PFSK-1 (cell line): ENCODE data around the gene DISC1.

Source experiments
- FOXP2 ChIP-seq: optimal IDR thresholded peaks from 2 replicates; pipeline ENCODE3; 2011; ENCODE audit warnings: borderline replicate concordance, control low read depth, inconsistent platforms; ENCODE audit not compliant: insufficient read depth; ENCODE audit errors: extremely low read length, extremely low read depth
- POLR2AphosphoS5 ChIP-seq: IDR thresholded peaks from 2 replicates; pipeline ENCODE4 v1.6.1; 2012; ENCODE audit warnings: low read depth, mild to moderate bottlenecking, control low read depth, low read length, moderate library complexity
- SIN3A ChIP-seq: IDR thresholded peaks from 2 replicates; pipeline ENCODE4 v1.6.1; 2012; ENCODE audit warnings: mild to moderate bottlenecking, low read length, moderate library complexity, borderline replicate concordance; ENCODE audit not compliant: insufficient read depth
- TAF1 ChIP-seq: IDR thresholded peaks from 2 replicates; pipeline ENCODE4 v1.6.1; 2012; ENCODE audit warnings: low read length, control low read depth, borderline replicate concordance; ENCODE audit not compliant: insufficient read depth
- TF ChIP-seq, protein P1 (sequence below), 2 experiments: IDR thresholded peaks; 2 replicates each; pipeline versions ENCODE4 v1.6.1 to v1.8.0; 2011 to 2012; ENCODE audit warnings: low read depth in 2 of 2, low read length in 2 of 2, control low read depth in 1 of 2, inconsistent platforms in 1 of 2, mild to moderate bottlenecking in 1 of 2, moderate library complexity in 1 of 2; ENCODE audit not compliant: insufficient read depth in 1 of 2

Gene DISC1

DNA sequence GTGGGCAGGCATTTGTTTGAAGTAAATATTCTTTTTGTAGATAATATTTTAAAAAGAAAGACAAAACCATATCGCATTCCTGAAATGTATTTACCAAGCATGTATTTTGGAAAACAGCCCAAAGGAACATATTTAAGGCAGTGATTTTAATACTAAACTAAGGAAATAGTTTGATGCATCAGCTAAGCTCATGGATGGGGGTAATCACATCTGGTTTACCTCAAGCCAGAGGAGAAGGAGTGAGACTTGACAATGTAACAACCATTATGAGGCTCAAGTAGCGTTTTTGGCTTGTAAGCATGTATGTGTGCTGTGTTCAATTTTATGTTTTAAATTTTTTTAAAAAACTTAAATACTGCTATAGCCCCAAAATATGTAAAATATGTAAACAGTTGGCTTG, 390.5 kb downstream of the DISC1 start:
- TF ChIP-seq POLR2AphosphoS5 (no peak), SIN3A (no peak), FOXP2 (no peak), TAF1 (no peak)
- TF ChIP-seq, protein P1, sequence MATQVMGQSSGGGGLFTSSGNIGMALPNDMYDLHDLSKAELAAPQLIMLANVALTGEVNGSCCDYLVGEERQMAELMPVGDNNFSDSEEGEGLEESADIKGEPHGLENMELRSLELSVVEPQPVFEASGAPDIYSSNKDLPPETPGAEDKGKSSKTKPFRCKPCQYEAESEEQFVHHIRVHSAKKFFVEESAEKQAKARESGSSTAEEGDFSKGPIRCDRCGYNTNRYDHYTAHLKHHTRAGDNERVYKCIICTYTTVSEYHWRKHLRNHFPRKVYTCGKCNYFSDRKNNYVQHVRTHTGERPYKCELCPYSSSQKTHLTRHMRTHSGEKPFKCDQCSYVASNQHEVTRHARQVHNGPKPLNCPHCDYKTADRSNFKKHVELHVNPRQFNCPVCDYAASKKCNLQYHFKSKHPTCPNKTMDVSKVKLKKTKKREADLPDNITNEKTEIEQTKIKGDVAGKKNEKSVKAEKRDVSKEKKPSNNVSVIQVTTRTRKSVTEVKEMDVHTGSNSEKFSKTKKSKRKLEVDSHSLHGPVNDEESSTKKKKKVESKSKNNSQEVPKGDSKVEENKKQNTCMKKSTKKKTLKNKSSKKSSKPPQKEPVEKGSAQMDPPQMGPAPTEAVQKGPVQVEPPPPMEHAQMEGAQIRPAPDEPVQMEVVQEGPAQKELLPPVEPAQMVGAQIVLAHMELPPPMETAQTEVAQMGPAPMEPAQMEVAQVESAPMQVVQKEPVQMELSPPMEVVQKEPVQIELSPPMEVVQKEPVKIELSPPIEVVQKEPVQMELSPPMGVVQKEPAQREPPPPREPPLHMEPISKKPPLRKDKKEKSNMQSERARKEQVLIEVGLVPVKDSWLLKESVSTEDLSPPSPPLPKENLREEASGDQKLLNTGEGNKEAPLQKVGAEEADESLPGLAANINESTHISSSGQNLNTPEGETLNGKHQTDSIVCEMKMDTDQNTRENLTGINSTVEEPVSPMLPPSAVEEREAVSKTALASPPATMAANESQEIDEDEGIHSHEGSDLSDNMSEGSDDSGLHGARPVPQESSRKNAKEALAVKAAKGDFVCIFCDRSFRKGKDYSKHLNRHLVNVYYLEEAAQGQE (IDR thresholded peaks at IDR 0.05; ENCODE audit: insufficient read depth in 1 of 2, low read depth in 2 of 2, low read length in 2 of 2), result no peak

DNA sequence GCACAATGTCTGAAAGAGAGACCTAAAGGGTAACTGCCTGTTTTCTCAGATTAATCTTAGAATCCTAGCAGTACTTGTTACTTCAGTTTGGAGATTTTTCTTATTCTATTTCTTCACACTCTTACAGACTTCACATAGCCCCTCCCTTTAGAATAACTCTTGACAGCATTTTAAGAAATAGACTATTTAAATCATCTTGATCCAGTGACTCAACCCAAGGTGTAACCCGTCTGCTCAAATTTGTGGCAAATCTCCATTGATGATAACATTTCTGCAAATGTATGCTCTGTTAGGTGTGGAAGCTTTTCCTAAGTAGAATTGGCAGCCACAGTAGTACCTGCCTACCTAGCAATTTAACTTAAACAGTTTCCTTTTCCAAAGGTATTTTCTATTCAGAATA, 391.2 kb downstream of the DISC1 start:
- TF ChIP-seq SIN3A (no peak), POLR2AphosphoS5 (no peak), FOXP2 (no peak), TAF1 (no peak)
- TF ChIP-seq, protein P1 (IDR thresholded peaks at IDR 0.05; ENCODE audit: insufficient read depth in 1 of 2, low read depth in 2 of 2, low read length in 2 of 2), result no peak

DNA sequence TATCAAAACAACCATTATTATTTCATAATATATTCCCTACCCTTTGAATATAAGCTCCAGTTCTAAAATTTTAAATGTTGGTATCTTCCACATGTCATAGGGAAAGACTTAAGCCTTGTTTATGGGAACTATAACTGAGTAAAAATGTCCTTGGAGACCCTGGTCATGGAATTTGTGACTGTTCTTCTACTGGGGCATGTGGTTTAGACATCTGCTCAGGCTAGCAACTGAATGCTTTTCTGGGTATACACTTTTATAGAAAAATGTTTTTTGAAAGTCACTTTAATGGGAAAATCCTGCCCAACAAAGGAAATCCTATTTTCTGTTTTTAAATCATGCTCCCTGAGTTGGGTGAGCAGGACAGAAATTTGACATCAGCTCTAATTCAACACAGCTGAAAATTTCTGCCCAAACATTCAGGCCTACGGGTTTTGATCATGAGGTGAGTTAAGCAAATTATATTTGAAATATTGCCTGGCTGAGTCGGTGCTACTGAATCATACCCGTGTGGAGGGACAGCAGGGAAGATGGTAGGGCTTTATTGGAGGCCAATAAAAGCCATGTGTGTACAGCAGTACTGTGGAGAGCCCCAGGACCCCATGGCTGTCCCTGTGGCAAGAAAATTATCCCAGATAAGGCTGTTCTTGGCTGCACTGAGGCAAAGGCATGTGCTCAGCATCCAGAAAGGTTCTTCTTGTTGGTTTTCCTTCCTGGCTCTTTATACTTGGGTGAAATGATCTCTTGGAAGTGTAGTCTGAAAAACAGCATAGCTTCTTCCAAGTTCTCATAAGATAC, 391.8 kb downstream of the DISC1 start:
- TF ChIP-seq FOXP2 (no peak), TAF1 (no peak), POLR2AphosphoS5 (no peak), SIN3A (no peak)
- TF ChIP-seq, protein P1 (IDR thresholded peaks at IDR 0.05; ENCODE audit: insufficient read depth in 1 of 2, low read depth in 2 of 2, low read length in 2 of 2), result no peak

DNA sequence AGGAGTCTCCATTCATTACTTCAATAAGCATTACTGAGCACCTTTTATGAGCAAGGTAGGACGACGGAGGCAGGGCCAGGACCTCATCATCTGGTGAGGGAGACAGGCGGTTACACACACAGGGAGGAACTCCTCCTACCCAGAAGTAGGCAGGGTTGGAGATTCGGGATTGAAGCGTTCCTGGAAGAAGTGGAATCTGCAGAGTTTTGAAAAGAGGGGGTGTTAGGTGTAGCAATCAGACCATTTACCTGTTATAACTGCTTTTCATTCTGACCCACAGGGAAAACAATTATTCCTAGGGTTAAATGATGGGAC, 392.4 kb downstream of the DISC1 start:
- no peak for TF ChIP-seq SIN3A
- no peak for TF ChIP-seq POLR2AphosphoS5
- no peak for TF ChIP-seq TAF1
- TF ChIP-seq, protein P1 (IDR thresholded peaks at IDR 0.05; ENCODE audit: insufficient read depth in 1 of 2, low read depth in 2 of 2, low read length in 2 of 2), result no peak
- no peak for TF ChIP-seq FOXP2
